AG04449 (cell line): ENCODE results near the gene CUZD1.

ENCODE experiments used
- CTCF ChIA-PET: fragments of 350-600 bp; formaldehyde crosslinking; extraction: SDS; loops from one replicate; lab custom pipeline; 2021; ENCODE audit warnings: antibody characterized with exemption; lab: Yijun Ruan, JAX
- POLR2A ChIA-PET: fragments of 400-600, 350-600 bp; formaldehyde crosslinking; extraction: SDS; loops from one replicate; lab custom pipeline; 2020; ENCODE audit warnings: antibody characterized with exemption, inconsistent platforms; lab: Yijun Ruan, JAX
- DNase-seq: peaks from one replicate; pipeline ENCODE4 v3.0.0-alpha.2; 2010; ENCODE audit warnings: low read depth, low spot score
- H3K4me3 ChIP-seq: 2 replicates; pipeline ENCODE4 v1.5.1; 2011; ENCODE audit warnings: low read depth, mild to moderate bottlenecking, control low read depth, low read length
- CTCF ChIP-seq: IDR thresholded peaks from one replicate; pipeline ENCODE4 v1.5.1; 2011; ENCODE audit warnings: mild to moderate bottlenecking, moderate library complexity, low read length, control low read depth, inconsistent platforms; ENCODE audit not compliant: insufficient read depth; ENCODE audit errors: missing control alignments

The CUZD1 gene

GRCh38 chr10:122822973-122823690 lies 22.5 kb downstream of the CUZD1 start:
- no peak for DNase-seq
- CTCF ChIA-PET = no interaction called here
- POLR2A ChIA-PET = no interaction called here
- TF ChIP-seq CTCF = no peak
- H3K4me3 ChIP-seq = no peak overlapping the region

GRCh38 chr10:122821808-122822207 lies 23.8 kb downstream of the CUZD1 start:
- CTCF ChIA-PET = no interaction called here
- no peak for TF ChIP-seq CTCF
- POLR2A ChIA-PET = interaction anchor here (0.5 kb wide), 1 partner anchor 73 kb away, joined by 3 read pairs; no protein-coding TSS in a partner anchor
- H3K4me3 ChIP-seq = no peak overlapping the region
- DNase-seq = no peak

- no peak for TF ChIP-seq CTCF
- CTCF ChIA-PET = no interaction called here
These were observed 30.2 kb downstream of the CUZD1 start for GRCh38 chr10:122815458-122815857.

GRCh38 chr10:122814493-122814892 lies 31.2 kb downstream of the CUZD1 start:
- no peak overlapping the region for H3K4me3 ChIP-seq
- CTCF ChIA-PET = no interaction called here
- POLR2A ChIA-PET = no interaction called here

More at GRCh38 chr10:122815458-122815857, 30.2 kb downstream of the CUZD1 start:
- POLR2A ChIA-PET = no interaction called here
- H3K4me3 ChIP-seq = no peak overlapping the region
- no peak for DNase-seq

GRCh38 chr10:122812751-122813150 lies 32.9 kb downstream of the CUZD1 start:
- no peak for DNase-seq
- H3K4me3 ChIP-seq = no peak overlapping the region
- no peak for TF ChIP-seq CTCF
- POLR2A ChIA-PET = no interaction called here
- CTCF ChIA-PET = no interaction called here

More at GRCh38 chr10:122814493-122814892, 31.2 kb downstream of the CUZD1 start:
- DNase-seq = no peak
- no peak for TF ChIP-seq CTCF

GRCh38 chr10:122802282-122802681 lies 43.4 kb downstream of the CUZD1 start:
- no peak for DNase-seq
- ChIA-PET CTCF (no interaction called here), POLR2A (no interaction called here)
- H3K4me3 ChIP-seq = no peak overlapping the region
- TF ChIP-seq CTCF = no peak
